Panc1 (cell line): Measurements from ENCODE around the gene ZNF710.

Experiments
- CTCF ChIP-seq: fragments of 450-650 bp; IDR thresholded peaks from 2 replicates; pipeline ENCODE4 v1.5.1; 2017; ENCODE audit warnings: mild to moderate bottlenecking
- REST ChIP-seq, 2 experiments: IDR thresholded peaks; 2 replicates each; pipeline ENCODE4 v1.6.1; 2011 to 2012; ENCODE audit warnings: low read depth in 2 of 2, control low read depth in 1 of 2, low read length in 1 of 2, mild to moderate bottlenecking in 1 of 2, moderate library complexity in 1 of 2; ENCODE audit not compliant: insufficient read depth in 1 of 2
- SIN3A ChIP-seq: IDR thresholded peaks from 2 replicates; pipeline ENCODE4 v1.6.1; 2012; ENCODE audit warnings: low read depth, mild to moderate bottlenecking, low read length, moderate library complexity, borderline replicate concordance; ENCODE audit not compliant: insufficient read depth
- TCF7L2 ChIP-seq: IDR thresholded peaks from 2 replicates; pipeline ENCODE4 v1.6.1; 2011; ENCODE audit warnings: mild to moderate bottlenecking, low read depth, low read length, inconsistent platforms

- TF ChIP-seq CTCF = no peak
- no peak for TF ChIP-seq SIN3A
- no peak for TF ChIP-seq TCF7L2
- no peak for TF ChIP-seq REST (IDR thresholded peaks at IDR 0.05; ENCODE audit: insufficient read depth in 1 of 2, low read depth in 2 of 2, low read length in 1 of 2)
These were observed 84.4 kb downstream of the ZNF710 start for GRCh38 chr15:90085565-90085964.
